Activated CD8-positive, alpha-beta T cell treated with anti-CD3 and anti-CD28 coated beads for 36 hours (primary cell): ENCODE data around the gene GKN2. TPM values are rescaled to one million over a fixed set of nuclear protein-coding genes. Genes with fewer than 3 reads are reported as not detected.

Experiments
- ATAC-seq: fragments of 200-7000 bp; cut with Tn5 transposase; one replicate; pipeline ENCODE4 v1.10.0; 2021; ENCODE audit warnings: mild to moderate bottlenecking, moderate library complexity
- CTCF ChIA-PET: fragments of 350-600 bp; sonication (Branson Sonifier 250); formaldehyde crosslinking; loops from one replicate; lab custom pipeline; 2021; ENCODE audit warnings: antibody characterized with exemption; lab: Charles Lee
- POLR2A ChIA-PET: fragments of 350-600 bp; sonication (Branson Sonifier 250); formaldehyde crosslinking; loops from one replicate; lab custom pipeline; 2021; ENCODE audit warnings: antibody characterized with exemption; lab: Charles Lee
- DNase-seq: peaks from one replicate; pipeline ENCODE4 v3.0.0-alpha.2; 2020
- H3K27ac Mint-ChIP-seq: one replicate; pipeline ENCODE4 v1.8.0; 2021; ENCODE audit warnings: mild to moderate bottlenecking, mixed read lengths
- H3K27me3 Mint-ChIP-seq: one replicate; pipeline ENCODE4 v1.8.0; 2021; ENCODE audit warnings: mixed read lengths
- H3K36me3 Mint-ChIP-seq: one replicate; pipeline ENCODE4 v1.8.0; 2021; ENCODE audit warnings: low read depth, mixed read lengths
- H3K4me1 Mint-ChIP-seq: one replicate; pipeline ENCODE4 v1.8.0; 2021; ENCODE audit warnings: low read depth, mixed read lengths
- H3K4me3 Mint-ChIP-seq: one replicate; pipeline ENCODE4 v1.8.0; 2021; ENCODE audit warnings: mild to moderate bottlenecking, moderate library complexity, mixed read lengths
- H3K9me3 Mint-ChIP-seq: one replicate; pipeline ENCODE4 v1.8.0; 2021; ENCODE audit warnings: mixed read lengths
- CTCF ChIP-seq: fragments of 200-600 bp; IDR thresholded peaks from one replicate; pipeline ENCODE4 v1.8.0; 2022; ENCODE audit warnings: antibody characterized with exemption, mild to moderate bottlenecking
- intact Hi-C: fragments of 100-400 bp; cut with micrococcal nuclease; formaldehyde crosslinking; loops from one replicate; pipeline ENCODE4 v1.10.0; 2022
- total RNA-seq, 2 experiments: library from RNA; stranded (reverse); gene quantifications; one replicate each; pipeline ENCODE4 v1.2.3, GENCODE V29; 2021

Gene GKN2
- total RNA-seq, 2 experiments from 2014 or later = not detected

- no peak for TF ChIP-seq CTCF
- CTCF ChIA-PET = interaction anchor here (0.9 to 4.1 kb wide), 49 partner anchors 10 to 489 kb away, joined by 3 to 38 read pairs (median 4); partner anchors contain the start of gene GKN2
- H3K27me3 Mint-ChIP-seq = peaks cover 20% of the 10 kb centered on the region
- H3K36me3 Mint-ChIP-seq = no peaks in the 10 kb centered on the region
- ATAC-seq (no peak), DNase-seq (no peak)
- intact Hi-C loops = loop anchor here (10.0 kb wide), 1 partner anchor 362 kb away; no protein-coding TSS in a partner anchor
- H3K9me3 Mint-ChIP-seq = peaks cover 4% of the 10 kb centered on the region
- no peak overlapping the region for H3K27ac Mint-ChIP-seq
- POLR2A ChIA-PET = no interaction called here
- H3K4me3 Mint-ChIP-seq = no peak overlapping the region
- no peaks in the 10 kb centered on the region for H3K4me1 Mint-ChIP-seq
These were observed 9.9 kb downstream of the GKN2 start for GRCh38 chr2:68942827-68943226.

GRCh38 chr2:68940369-68940768 lies 12.3 kb downstream of the GKN2 start:
- no peak overlapping the region for H3K27ac Mint-ChIP-seq

GRCh38 chr2:68939962-68940361 lies 12.7 kb downstream of the GKN2 start:
- Mint-ChIP-seq H3K4me1 (no peaks in the 10 kb centered on the region), H3K27me3 (peaks cover 16% of the 10 kb centered on the region), H3K4me3 (no peak overlapping the region), H3K9me3 (peaks cover 4% of the 10 kb centered on the region), H3K27ac (no peak overlapping the region), H3K36me3 (no peaks in the 10 kb centered on the region)
- DNase-seq (no peak), ATAC-seq (no peak)
- no peak for TF ChIP-seq CTCF
- ChIA-PET POLR2A (interaction anchor here (1.0 kb wide), 1 partner anchor 10 kb away, joined by 3 read pairs; no protein-coding TSS in a partner anchor), CTCF (interaction anchor here (1.1 kb wide), 1 partner anchor 30 kb away, joined by 3 read pairs; no protein-coding TSS in a partner anchor)
- intact Hi-C loops = loop anchor here (10.0 kb wide), 1 partner anchor 365 kb away; no protein-coding TSS in a partner anchor

More at GRCh38 chr2:68940369-68940768, 12.3 kb downstream of the GKN2 start:
- ATAC-seq (no peak), DNase-seq (no peak)
- no peak for TF ChIP-seq CTCF
- CTCF ChIA-PET = interaction anchor here (1.1 kb wide), 1 partner anchor 30 kb away, joined by 3 read pairs; no protein-coding TSS in a partner anchor
- no peaks in the 10 kb centered on the region for H3K36me3 Mint-ChIP-seq
- H3K27me3 Mint-ChIP-seq = peaks cover 16% of the 10 kb centered on the region
- POLR2A ChIA-PET = interaction anchor here (1.0 kb wide), 1 partner anchor 10 kb away, joined by 3 read pairs; no protein-coding TSS in a partner anchor
- no peaks in the 10 kb centered on the region for H3K4me1 Mint-ChIP-seq
- no peak overlapping the region for H3K4me3 Mint-ChIP-seq
- intact Hi-C loops = loop anchor here (10.0 kb wide), 1 partner anchor 364 kb away; no protein-coding TSS in a partner anchor
- H3K9me3 Mint-ChIP-seq = peaks cover 4% of the 10 kb centered on the region

GRCh38 chr2:68938938-68939337 lies 13.8 kb downstream of the GKN2 start:
- H3K27me3 Mint-ChIP-seq = peaks cover 13% of the 10 kb centered on the region
- no peak for ATAC-seq
- ChIA-PET POLR2A (no interaction called here), CTCF (no interaction called here)
- DNase-seq = no peak
- no peaks in the 10 kb centered on the region for H3K4me1 Mint-ChIP-seq
- intact Hi-C loops = no loop called here
- H3K36me3 Mint-ChIP-seq = no peaks in the 10 kb centered on the region
- H3K9me3 Mint-ChIP-seq = peaks cover 4% of the 10 kb centered on the region
- no peak for TF ChIP-seq CTCF
- H3K27ac Mint-ChIP-seq = no peak overlapping the region
- H3K4me3 Mint-ChIP-seq = no peak overlapping the region

GRCh38 chr2:68937346-68938055 lies 15.2 kb downstream of the GKN2 start:
- ChIA-PET CTCF (interaction anchor here (1.3 to 4.9 kb wide), 3 partner anchors 12 to 220 kb away, joined by 3 to 36 read pairs (median 3); no protein-coding TSS in a partner anchor), POLR2A (no interaction called here)
- no peak for DNase-seq

More at GRCh38 chr2:68937346-68938055, 15.2 kb downstream of the GKN2 start:
- no peak overlapping the region for H3K4me3 Mint-ChIP-seq
- peaks cover 10% of the 10 kb centered on the region for H3K27me3 Mint-ChIP-seq
- intact Hi-C loops = no loop called here
- no peak for ATAC-seq
- H3K9me3 Mint-ChIP-seq = peaks cover 4% of the 10 kb centered on the region
- no peak overlapping the region for H3K27ac Mint-ChIP-seq
- no peaks in the 10 kb centered on the region for H3K4me1 Mint-ChIP-seq
- no peaks in the 10 kb centered on the region for H3K36me3 Mint-ChIP-seq
- TF ChIP-seq CTCF = no peak
